GM03348 (cell line): ENCODE data around the gene ADAMTS17.

Experiments used
- DNase-seq: peaks from one replicate; pipeline ENCODE4 v3.0.0; 2012; ENCODE audit warnings: low spot score

Gene ADAMTS17

DNA sequence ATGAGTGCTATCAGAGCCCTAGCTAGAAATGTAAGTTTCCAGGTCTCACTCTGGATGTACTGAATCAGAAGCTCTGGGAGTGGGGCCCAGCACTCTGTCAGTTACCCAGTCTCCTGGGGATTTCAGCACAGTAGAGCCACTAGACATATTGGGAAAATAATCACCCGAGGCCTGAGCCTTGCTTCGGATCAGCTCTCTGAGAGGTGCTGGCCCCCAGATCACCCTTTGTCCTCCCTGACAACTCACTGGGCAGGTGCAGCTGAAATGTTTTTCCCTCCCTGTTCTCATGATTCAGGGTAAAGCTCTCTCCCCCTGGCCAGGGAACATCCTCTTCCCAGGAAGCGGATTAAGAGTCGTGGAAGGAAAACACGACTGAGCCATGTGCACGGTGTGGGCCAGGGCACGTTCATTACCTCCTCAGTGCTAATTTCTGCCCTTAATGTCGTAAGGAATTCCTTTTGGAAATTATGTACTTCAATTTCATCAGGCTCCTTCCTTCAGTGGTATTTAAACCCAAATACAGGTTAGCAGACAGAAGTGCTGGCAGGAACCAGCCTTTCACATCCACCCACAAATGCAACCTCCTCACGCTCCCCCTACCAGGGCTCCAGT is 311.8 kb downstream of the ADAMTS17 start:
- DNase-seq: no peak

DNA sequence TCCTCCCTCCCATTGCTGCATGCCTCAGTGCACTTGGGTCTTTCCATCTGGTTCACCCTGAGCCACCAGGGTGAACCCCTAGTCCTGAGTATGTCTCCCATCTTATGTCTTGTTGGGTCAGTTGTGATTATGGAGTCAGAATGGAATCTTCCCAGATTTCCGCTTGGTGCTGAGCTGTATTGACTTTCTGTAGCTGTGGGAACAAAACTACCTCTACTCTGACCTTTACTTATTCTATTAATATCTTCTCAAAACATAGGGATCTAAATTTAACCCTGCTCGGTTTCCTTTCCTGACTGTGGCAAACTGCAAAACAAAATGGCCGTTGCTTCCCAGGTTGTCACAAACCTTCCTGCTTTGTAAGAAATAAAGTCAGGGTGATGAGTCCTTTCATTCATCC is 312.7 kb downstream of the ADAMTS17 start:
- no peak for DNase-seq

DNA sequence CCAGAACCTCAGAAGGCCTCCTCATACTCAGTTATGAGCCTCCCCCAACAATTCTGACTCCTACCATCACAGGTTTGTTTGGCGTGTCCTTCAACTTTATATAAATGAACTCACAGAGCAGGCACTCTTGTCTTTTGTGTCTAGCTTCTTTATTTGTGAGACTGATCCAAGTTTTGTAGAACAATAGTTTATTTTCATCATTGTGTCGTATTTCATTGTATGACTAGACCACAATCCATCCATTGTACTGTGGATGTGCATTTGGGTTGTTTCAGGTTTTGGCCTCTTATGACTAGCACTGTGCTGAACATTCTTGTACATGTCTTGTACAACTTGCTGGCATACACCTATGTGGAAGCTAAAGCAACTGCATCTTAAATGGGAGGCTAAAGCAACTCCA is 315.7 kb downstream of the ADAMTS17 start:
- no peak for DNase-seq

DNA sequence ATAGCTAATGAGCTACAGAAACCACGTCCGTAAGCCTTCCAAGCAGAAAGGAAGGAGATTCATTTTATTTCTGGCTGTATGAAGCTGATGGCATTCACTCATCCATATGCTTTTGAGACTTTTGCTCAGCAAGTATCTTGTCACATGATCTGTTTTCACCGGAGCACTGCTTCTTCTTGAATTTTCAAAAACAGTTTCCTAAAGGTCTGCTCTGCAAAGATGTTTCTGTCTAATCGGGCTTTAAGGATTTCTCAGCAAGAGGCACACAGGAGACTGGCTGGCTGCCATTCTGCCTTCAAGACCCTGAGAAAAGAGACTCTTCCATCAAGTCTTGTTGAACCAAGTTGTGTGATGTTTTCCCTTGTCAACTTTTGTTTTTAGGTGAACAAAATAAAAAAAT is 319.0 kb downstream of the ADAMTS17 start:
- DNase-seq: no peak

DNA sequence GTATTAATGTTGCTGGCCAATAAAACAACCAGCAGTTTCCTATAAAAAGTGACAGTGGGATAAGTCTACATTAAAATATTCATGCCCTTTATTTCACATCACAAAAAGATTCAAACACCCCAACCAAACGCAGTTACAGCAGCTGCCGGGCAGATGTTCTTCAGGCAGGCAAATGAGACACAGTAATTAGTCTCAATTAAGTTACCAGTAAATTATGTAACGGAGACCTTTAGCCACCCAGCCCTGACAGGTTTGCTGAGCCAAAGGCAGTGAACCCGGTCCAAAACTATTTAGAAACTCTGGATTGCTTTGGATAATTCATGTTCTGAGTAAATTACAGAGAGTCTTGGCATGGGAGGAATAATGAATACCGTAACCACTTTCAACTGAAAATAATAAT is 319.4 kb downstream of the ADAMTS17 start:
- DNase-seq: no peak

DNA sequence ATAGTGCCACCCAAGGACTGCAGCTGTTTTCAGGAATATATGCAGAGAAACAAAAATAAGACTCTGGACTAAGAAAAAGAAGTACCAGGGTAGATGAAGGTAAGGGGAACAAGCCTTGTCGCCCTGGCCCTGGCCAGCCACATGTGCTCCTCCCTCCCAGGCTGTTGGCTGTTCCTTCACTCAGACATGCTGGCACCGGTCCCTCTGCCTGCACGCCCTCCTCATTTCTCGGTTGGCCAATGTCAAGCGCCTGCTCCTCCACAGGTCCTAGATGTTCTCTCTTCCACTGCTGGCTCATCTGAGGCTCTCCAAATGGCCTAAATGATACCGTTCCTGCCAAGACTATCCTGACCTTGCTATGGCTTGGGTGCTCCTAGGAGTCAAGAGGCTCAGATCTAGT is 320.1 kb downstream of the ADAMTS17 start:
- no peak for DNase-seq

DNA sequence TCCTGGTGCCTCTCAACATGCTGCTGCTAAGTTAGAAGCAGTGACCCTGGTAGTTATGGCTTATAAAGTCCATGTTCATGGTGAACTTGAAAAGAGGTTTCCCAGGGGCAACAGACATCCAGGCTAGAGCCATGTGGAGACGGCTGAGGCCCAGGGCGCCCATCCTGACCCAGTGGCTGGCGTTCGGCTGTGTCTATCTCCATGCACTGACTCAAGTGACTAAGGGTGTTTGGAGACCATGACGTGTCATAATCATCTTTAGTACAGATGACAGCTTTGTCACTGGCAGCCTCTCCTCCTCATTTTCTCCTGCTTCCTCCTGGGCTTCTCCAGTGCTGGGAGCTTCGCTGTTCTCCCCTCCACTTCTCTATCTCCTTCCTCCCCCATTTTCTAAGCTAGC is 321.2 kb downstream of the ADAMTS17 start:
- DNase-seq: no peak

DNA sequence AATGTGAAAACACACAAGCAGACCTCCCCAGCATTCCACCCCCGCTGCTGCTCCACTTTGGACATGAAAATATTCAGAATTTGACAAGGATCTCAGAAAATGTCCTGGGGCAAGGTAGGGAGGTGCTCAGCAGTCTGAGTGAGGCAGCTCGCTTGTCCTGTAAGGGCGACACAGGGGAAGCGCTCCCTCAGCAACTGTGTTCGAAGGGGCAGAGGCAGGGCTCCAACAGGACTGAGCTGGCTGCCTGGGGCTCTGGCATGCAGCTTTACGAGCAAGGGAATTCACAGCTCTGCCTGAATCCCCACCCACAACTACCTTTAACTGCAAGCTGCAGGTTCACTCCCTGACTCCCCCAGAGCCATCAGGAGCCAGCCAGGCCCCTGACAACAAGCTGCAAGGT is 321.6 kb downstream of the ADAMTS17 start:
- no peak for DNase-seq

DNA sequence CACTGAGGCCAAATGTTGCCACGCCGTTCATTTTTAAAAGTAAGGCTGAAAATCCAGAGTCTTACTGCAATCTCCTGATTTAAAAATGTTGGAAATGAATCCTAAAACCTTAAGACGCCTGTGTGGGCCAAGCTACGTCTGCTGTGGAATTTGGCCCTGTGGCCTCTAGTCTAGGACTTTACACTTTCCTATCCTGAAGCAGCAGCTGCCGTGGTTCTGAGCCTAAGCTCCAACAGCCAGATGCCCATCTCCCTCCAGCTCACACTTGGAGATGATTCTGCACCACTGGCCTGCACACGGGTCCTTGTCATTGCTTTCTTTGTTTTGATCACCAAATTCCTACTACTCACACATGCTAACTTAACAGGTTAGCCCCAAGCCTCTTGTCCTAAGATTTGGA is 322.2 kb downstream of the ADAMTS17 start:
- no peak for DNase-seq

DNA sequence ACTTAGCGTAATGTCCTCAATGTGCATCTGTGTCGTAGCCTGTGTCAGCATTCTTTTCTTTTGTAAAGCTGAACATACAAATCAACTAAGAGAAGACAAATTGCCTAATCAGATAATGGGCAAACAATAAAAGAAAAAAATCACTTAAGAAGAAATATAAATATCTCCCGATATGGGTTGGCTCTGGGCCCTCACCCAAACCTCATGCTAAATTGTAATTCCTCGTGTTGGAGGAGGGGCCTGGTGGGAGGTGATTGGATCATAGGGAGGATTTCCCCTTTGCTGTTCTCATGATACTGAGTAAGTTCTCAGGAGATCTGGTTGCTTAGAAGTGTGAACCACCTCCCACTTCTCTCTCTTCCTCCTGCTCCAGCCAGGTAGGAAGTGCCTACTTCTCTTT is 323.6 kb downstream of the ADAMTS17 start:
- DNase-seq: no peak

DNA sequence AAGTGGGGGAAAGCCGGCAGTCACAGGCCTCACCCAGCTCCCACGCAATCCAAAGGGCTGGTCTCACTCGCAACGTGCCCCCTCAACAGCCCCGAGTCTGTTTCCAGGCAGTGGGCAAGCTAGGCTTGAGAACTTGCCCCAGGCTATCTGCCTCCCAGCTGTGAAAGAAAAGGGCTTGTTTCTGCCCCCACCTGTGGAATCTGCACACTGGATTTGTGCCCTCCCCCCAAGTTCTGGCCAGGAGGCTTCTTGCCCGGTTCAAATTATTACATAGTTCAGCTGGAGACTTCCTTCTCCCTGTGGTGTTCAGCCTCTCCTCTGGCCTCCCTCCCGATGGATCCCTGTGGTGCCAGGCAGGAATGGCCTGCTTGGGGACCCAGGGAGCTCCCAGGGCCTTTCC is 324.6 kb downstream of the ADAMTS17 start:
- no peak for DNase-seq

DNA sequence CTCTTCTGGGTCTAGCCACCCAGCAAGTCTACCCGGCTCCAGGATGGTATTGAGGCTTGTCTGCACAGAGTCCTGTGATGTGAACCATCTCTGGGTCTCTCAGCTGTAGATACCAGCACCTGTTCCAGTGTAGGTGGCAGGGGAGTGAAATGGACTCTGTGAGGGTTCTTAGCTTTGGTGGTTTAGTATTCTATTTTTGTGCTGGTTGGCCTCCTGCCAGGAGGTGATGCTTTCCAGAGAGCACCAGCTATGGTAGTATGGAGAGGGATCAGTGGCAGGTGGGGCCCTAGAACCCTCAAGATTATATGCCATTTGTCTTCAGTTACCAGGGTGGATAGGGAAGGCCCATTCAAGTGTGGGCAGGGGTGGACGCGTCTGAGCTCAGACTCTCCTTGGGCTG is 325.1 kb downstream of the ADAMTS17 start:
- DNase-seq: no peak

DNA sequence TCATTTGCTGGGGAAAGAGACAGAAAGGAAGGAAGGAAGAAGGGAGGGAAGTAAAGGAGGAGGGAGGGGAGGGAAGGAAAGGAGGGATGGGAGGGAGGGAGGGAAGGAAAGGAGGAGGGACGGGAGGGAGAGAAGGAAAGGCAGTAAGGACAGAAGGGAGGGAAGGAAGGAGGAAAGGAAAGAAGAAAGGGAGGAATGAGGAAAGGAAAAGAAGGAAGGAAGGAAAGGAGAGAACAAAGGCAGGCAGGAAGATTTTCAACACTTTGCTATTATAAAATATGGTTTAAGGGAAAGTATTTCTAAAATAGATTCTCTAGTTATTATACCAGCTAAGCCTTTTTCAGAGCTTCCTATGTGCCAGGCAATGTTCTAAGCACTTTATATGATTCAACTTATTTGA is 330.5 kb downstream of the ADAMTS17 start:
- no peak for DNase-seq

DNA sequence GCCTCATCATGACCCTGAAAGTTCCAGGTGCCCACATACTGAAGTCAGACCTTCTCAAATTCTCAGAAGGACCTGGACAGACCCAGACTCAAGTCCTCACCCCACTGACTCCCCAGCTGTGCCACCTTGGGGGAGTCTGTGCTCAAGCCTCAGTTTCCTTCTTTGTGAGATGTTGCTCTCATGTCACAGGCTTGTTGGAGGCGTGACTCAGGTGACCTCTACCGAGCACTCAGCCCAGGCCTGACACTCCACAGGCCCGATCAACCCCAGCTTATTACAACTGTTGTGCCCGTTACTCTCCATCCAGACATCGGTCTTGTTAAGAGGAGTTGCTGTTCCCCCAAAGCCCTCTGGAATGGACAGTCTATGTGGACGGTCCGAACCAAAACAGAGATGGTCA is 332.4 kb downstream of the ADAMTS17 start:
- no peak for DNase-seq

DNA sequence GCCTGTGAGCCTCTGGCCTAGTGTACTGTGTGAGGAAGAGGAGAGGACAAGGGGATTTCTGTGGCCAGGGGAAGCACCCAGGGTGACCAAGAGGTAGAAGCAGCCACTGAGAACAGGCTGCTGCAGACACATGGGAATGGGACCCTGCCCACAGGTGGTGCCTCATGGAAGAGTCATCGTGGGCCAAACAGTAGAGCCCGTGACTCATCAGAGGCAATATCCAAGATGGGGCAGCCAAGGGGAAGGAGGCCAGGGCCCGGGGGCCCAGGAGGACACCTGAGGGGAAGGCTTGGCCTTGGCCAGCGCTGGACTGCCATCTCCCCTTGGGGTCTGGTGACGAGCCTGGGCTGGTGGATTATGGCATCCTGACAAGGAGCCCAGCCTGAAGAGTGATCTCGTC is 333.5 kb downstream of the ADAMTS17 start:
- DNase-seq: no peak

DNA sequence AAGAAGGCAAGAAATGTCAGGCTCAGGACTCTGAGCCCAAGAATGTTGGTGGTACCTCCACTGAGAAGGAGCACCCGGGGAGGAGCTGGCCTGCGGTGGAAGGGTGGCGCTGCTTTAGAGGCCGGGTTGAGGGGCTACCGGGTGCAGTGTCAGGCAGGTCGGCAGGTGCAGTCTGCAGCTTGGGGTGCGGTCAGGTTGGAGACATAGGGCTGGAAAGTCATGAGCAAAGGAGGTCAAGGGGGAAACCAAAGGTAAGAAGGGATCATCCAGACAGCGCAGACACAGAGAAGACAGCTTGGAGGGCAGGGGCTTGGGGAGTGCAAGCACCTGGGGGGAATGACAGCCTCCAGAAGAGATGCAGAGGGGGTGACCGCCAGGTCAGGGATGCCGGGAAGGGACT is 334.2 kb downstream of the ADAMTS17 start:
- DNase-seq: no peak

DNA sequence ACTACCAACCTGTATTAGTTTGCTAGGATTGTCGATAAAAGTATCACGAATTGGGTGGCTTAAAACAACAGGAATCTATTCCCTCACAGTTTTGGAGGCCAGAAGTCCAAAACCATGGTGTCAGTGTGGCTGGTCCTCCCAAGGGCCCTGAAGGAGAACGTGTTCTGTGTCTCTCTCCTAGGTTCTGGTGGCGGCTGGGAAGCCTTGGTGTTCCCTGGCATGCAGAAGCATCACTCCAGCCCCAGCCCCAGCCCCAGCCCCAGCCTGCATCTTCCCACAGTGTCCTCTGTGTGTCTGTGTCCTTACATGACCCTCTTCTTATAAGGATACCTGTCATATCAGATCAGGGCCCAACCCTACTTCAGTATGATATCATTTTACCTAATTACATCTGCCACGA is 336.1 kb downstream of the ADAMTS17 start:
- no peak for DNase-seq

DNA sequence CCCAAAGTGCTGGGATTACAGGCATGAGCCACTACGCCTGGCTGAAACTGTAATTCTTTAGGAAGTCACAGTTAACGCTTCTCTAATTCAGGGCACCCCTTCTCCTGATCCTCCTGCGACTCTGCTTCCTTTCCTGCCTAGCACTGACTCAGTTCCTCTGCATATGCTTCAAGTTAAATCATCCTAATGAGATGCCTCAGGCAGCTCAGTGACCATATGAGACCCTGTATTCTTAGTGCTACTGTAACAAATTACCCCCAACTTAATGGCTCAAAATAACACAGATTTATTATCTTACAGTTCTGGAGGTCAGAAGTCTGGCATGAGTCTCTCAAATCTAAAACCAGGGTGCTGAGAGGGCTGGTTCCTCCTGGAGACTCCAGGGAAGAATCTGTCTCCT is 336.8 kb downstream of the ADAMTS17 start:
- no peak for DNase-seq

DNA sequence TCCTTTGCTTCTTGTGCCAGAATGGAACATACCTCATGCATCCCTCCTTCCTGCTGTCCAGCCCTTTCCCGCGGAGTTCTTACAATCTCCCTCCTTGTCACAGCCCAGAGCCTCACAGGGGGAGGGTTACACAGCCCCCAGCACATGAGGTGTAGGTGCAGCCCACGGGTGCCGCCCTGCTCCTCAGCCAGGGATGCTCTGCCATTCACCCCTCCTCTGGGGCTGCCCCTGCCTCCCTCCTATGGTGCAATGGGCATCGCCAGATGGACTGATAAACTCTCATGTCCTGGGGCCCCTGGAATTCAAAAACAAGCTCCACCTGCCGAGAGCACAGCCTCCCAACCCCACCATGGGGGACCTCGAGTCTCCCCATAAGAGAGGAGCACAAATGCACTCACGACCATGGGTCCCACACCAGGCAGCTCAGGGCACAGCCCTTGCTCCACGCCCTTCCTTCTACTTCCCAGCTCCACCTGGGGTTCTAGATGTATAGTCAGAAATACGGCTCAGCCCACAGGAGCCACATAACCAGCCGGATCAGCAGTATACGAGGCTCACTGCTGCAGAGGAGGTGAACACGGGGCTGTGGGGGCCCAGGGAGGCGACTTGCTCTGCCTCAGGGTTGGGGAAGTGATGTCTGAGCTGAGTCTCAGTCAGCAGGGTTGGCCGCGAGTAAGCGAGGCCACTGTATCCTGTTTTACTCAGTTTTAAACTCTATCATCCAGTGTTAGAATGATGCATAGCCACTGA is 338.8 kb downstream of the ADAMTS17 start:
- DNase-seq: no peak

DNA sequence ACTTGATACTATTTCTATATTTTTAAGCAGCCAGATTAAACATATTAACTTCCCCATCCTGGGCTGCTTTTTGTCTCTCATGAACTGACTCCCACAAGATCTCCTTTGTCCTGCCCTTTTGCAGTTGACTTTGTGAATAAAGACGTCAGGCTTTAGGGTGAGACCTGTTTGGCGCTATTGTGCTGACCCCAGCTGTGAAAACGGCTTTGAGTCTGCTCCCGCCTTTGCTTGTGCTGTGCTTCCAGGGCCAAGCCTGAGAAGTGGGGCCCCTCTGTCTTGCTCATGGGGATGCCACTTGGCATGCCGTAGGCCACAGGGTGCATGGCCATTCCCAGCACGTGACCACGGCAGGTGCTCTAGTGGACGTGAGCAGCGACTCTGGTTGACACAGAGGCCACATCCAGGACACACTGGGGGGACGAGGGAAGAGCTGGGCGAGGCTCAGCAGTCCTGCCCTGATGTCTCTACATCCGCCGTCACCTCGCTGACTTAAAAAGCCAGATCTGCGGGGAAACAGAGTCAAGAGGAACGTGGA is 339.6 kb downstream of the ADAMTS17 start:
- DNase-seq: no peak

DNA sequence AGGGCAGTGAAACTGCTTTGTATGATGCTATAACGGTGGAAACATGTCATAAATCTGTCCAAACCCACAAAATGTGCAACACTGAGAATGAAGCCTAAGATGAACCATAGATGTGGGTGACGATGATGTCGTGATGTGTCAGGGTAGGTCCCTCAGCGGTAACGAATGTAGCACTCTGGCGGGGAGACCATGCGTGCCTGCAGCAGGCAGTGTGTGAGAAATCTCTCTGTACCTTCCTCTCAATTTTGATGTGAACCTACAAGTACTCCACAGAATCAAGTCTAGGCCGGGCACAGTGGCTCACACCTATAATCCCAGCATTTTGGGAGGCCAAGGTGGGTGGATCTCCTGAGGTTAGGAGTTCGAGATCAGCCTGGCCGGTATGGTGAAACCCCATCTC is 340.4 kb downstream of the ADAMTS17 start:
- DNase-seq: no peak

DNA sequence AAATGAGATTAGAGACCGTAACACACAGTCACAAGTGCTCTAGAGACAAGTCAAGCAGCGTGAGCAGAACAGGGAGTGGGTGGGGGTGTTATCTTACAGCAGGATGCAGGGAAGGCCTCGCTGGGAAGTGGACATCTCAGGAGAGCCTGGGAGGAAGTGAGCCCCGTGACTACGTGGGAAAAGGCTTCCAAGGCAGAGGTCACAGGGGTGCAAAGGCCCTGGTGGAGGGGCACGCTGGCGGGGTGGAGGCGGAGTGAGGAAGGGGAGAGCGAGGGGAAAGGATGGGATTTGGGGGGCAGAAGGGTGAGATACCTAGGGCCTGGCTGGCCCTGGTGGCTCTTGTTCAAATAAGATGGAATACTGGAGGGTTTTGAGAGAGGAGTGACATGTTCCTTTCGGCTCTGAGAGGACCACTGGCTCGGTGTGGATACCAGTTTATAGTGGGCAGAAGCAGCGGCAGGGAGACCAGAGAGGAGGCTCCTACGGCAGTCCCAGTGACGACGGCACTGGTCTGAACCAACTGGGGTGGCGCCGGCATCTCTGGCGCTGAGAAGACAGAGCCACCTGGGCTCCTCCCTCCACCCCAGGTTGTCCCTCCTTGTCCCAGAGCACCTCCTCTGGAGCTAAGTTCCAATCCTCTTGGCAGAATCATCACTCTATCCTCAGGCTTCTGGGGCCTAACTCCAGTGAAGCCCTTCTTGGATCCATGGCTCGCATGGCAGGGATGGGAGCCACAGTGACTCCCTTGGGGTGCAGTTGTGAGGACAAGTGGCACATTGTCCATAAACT is 342.3 kb downstream of the ADAMTS17 start:
- DNase-seq: no peak

DNA sequence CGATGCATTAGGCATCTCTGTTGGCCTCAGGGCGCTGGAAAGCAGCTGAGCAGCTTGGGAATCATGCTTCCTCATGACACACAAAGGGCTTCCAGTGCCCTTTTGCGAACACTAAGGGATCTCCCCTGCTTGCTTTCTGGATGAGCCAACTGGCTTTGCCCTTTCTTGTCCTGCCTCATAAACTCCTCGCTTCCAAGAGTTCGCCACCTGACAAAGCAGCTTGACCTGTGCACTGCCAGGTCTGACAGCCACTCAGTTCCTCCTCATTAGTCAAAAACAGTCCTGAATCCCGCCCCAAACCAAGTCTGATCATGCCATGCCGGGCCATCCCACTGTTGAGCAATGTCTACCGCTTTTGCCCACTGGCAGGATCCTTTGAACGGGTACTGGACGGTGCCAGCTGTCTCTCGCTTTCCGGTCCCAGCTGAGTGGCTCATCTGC is 343.1 kb downstream of the ADAMTS17 start:
- DNase-seq: no peak
